VCaP (cell line): ENCODE results near the gene FMO4.
A peak's percentile ranks its signal among the peaks of the same experiment; 100 is the strongest.
"Not testable (repeated sequence)": the region's sequence is repeated elsewhere in the genome, so short reads cannot be mapped to it uniquely, and the experiment has no call there.

Experiments
- H3K27ac ChIP-seq: fragments of 450-650 bp; 2 replicates; pipeline ENCODE4 v1.5.1; 2017
- TF ChIP-seq, protein P1 (sequence below): fragments of 450-650 bp; conservative IDR thresholded peaks from 2 replicates; pipeline ENCODE4 v1.5.1; 2017; ENCODE audit warnings: mild to moderate bottlenecking, moderate library complexity

FMO4 gene

DNA sequence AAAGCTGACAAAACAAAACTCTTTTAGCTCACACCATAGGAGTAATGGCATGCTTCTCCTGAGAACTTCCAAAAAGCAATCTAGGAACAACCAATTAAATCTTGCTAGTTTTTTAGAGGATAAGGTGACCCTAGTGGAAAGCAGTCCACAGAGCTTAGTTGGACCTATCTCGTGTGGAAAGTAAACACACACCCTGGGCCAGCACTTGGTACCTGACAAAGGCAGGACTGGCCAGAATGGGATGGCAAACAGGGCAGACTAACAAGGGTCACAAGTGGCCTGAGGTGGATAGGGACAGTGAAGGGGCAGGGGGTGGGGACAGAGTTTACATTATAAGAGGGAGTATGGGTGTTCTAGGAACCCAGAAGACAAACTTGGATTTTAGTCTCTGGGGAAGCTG, 22.0 kb downstream of the FMO4 start:
- H3K27ac ChIP-seq: no peak overlapping the region
- TF ChIP-seq, protein P1, sequence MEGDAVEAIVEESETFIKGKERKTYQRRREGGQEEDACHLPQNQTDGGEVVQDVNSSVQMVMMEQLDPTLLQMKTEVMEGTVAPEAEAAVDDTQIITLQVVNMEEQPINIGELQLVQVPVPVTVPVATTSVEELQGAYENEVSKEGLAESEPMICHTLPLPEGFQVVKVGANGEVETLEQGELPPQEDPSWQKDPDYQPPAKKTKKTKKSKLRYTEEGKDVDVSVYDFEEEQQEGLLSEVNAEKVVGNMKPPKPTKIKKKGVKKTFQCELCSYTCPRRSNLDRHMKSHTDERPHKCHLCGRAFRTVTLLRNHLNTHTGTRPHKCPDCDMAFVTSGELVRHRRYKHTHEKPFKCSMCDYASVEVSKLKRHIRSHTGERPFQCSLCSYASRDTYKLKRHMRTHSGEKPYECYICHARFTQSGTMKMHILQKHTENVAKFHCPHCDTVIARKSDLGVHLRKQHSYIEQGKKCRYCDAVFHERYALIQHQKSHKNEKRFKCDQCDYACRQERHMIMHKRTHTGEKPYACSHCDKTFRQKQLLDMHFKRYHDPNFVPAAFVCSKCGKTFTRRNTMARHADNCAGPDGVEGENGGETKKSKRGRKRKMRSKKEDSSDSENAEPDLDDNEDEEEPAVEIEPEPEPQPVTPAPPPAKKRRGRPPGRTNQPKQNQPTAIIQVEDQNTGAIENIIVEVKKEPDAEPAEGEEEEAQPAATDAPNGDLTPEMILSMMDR: no peak

DNA sequence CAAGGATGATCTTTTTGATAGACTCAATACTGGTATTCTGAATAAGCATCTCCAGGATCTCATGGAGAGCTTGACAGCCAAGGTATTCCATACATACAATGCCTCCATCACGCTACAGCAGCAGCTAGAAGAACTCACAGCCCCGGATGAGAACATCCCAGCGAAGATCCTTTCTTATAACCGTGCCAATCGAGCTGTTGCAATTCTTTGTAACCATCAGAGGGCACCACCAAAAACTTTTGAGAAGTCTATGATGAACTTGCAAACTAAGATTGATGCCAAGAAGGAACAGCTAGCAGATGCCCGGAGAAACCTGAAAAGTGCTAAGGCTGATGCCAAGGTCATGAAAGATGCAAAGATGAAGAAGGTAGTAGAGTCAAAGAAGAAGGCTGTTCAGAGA, 25.4 kb downstream of the FMO4 start:
- H3K27ac ChIP-seq: not testable (repeated sequence)

DNA sequence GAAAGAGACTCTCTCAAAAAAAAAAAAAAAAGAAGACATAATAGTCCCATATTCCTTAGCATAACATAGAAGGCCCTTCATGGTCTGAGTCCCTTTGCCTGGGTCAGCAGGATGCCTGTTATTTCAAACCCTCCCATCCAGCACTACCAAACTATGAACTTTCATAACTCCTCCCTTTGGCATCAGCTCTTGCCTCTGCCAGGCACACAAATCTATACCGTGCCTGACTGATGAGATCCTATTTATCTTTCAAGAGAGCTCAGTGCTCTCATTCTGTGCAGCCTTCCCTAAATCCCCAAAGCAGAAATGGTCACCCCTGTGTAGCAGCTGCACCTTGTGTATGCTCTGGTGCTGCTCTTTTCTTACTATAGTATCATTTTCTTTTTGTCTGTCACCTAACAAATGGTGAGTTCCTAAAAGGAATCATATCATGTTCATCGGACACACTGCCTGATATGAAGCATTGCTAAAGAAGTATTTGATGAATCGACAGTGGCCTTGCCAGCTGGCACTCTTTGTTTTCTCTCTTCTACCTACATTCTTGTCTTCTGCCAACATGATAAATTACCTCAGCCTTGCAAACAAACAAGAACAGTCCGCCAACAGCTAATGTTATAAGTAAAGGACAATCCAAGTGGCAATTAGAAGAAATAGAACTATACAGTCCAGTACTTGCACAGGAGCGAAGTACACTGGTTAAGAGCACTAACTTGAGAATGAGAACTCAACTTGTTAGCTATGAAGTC, 29.9 kb downstream of the FMO4 start:
- peak overlapping the region; percentile 78 for H3K27ac ChIP-seq
- TF ChIP-seq, protein P1: no peak

GRCh38 chr1:171344473-171344820, 30.5 kb downstream of the FMO4 start:
- TF ChIP-seq, protein P1: no peak
- H3K27ac ChIP-seq: peak overlapping the region; percentile 78

- H3K27ac ChIP-seq: no peak overlapping the region; the same call in 1 of the 2 replicates
- TF ChIP-seq, protein P1: no peak
Observed at GRCh38 chr1:171345536-171345935, 31.6 kb downstream of the FMO4 start.

DNA sequence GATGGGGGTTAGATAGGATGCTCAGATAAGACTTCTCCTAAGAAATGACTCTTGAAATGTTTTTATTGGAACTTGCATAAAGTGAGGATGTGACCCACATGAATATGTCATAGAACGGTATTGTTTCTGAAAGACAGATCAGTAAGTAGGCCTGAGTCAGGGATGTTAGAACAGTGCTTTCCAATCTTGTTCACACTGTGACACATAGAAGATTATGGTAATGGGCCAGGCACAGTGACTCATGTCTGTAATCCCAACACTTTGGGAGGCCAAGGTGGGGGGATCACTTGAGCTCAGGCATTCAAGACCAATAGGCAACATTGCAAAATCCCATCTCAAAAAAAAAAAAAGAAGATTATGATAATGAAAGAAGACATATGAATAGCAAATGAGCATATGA, 32.9 kb downstream of the FMO4 start:
- TF ChIP-seq, protein P1: no peak
- H3K27ac ChIP-seq: no peak overlapping the region

- TF ChIP-seq, protein P1: no peak
- no peak overlapping the region for H3K27ac ChIP-seq
Observed at GRCh38 chr1:171350594-171350993, 36.6 kb downstream of the FMO4 start.

DNA sequence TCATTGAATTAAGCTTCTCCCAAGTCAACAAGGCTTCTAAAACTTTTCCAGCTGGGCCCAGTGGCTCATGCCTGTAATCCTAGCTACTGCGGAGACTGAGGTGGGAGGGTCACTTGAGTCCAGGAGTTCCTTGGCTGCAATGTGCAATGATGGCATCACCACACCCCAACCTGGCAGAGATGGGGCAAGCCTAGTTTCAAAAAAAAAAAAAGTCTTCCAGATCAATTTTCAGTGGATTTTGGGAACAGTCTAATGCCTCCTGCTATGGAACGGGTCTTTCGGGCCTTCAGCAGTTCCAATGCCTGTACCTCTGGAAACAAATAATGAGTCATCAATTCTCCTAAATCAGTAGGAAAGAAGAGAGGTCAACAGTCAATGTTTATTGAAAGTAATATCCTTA, 38.0 kb downstream of the FMO4 start:
- no peak overlapping the region for H3K27ac ChIP-seq
- TF ChIP-seq, protein P1: no peak
